ENCODE measurements around the gene CLRN2. TPM values are rescaled to one million over a fixed set of nuclear protein-coding genes. Genes with fewer than 3 reads are reported as not detected.

CLRN2 gene
- total and polyA plus RNA-seq, 9 of the 15 experiments (the other 6 are each of a cell fraction or from before 2014, with no cell fraction given): not detected

- TF ChIP-seq PBX2 (CRISPR knock-in tag; IDR thresholded peaks at IDR 0.05; ENCODE audit: low read depth) (peak; percentile 40; the same call in 1 of the 2 replicates), PBX2 (tag; conservative IDR thresholded peaks at IDR 0.05; ENCODE audit: low read depth) (peak; percentile 94), TAF7 (tag; IDR thresholded peaks at IDR 0.05) (no peak), YBX1 (IDR thresholded peaks at IDR 0.05) (no peak), ZNF398 (CRISPR knock-in tag; IDR thresholded peaks at IDR 0.05) (no peak), NCOA4 (IDR thresholded peaks at IDR 0.05; ENCODE audit: partially characterized antibody) (no peak), TEAD2 (tag; IDR thresholded peaks at IDR 0.05) (no peak), MEF2A (IDR thresholded peaks at IDR 0.05; ENCODE audit: control insufficient read depth, low read depth, low read length) (no peak), RBFOX2 (IDR thresholded peaks at IDR 0.05; ENCODE audit: low read depth, low read length) (no peak), PCBP1 (IDR thresholded peaks at IDR 0.05; ENCODE audit: low read depth, low read length, poor library complexity, severe bottlenecking) (no peak), HSF4 (CRISPR knock-in tag; IDR thresholded peaks at IDR 0.05; ENCODE audit: borderline replicate concordance) (no peak), ZNF407 (IDR thresholded peaks at IDR 0.05; ENCODE audit: low read depth) (no peak), MAZ (CRISPR knock-in tag; conservative IDR thresholded peaks at IDR 0.05 in 1 of 2, IDR thresholded peaks at IDR 0.05 in 1 of 2) (no peak), NBN (IDR thresholded peaks at IDR 0.05; ENCODE audit: low read depth) (no peak)
These were observed 20.3 kb downstream of the CLRN2 start (continued) for GRCh38 chr4:17535242-17535641.

Measured in K562 (cell line).